Neuronal stem cell (in vitro differentiated cells): ENCODE data around the gene ZNF70.

Experiments used
- DNase-seq: peaks from one replicate; pipeline ENCODE4 v3.0.0-alpha.2; 2013; ENCODE audit warnings: low spot score
- H2AFZ ChIP-seq: one replicate; pipeline ENCODE4 v1.6.1; 2013; ENCODE audit warnings: mild to moderate bottlenecking, low read length, inconsistent platforms
- H2AK5ac ChIP-seq: 2 replicates; pipeline ENCODE4 v1.6.1; 2013; ENCODE audit warnings: low read depth, mild to moderate bottlenecking, inconsistent platforms, low read length, moderate library complexity, mixed read lengths
- H2BK120ac ChIP-seq: 2 replicates; pipeline ENCODE4 v1.6.1; 2013; ENCODE audit warnings: low read depth, mild to moderate bottlenecking, inconsistent platforms, low read length, moderate library complexity, mixed read lengths
- H2BK12ac ChIP-seq: one replicate; pipeline ENCODE4 v1.6.1; 2013; ENCODE audit warnings: low read length, inconsistent platforms
- H2BK15ac ChIP-seq: 2 replicates; pipeline ENCODE4 v1.6.1; 2013; ENCODE audit warnings: mild to moderate bottlenecking, low read length, inconsistent platforms, mixed read lengths
- H2BK5ac ChIP-seq: one replicate; pipeline ENCODE4 v1.6.1; 2013; ENCODE audit warnings: inconsistent platforms, mild to moderate bottlenecking, low read length, moderate library complexity
- H3K14ac ChIP-seq: one replicate; pipeline ENCODE4 v1.6.1; 2013; ENCODE audit warnings: low read length, inconsistent platforms
- H3K18ac ChIP-seq: 2 replicates; pipeline ENCODE4 v1.6.1; 2013; ENCODE audit warnings: low read length, inconsistent platforms
- H3K23ac ChIP-seq: 2 replicates; pipeline ENCODE4 v1.6.1; 2013; ENCODE audit warnings: low read depth, mild to moderate bottlenecking, mixed read lengths, low read length, inconsistent platforms; ENCODE audit not compliant: poor library complexity
- H3K27ac ChIP-seq: replicated peaks from 3 replicates; pipeline ENCODE4 v1.5.1; 2013; ENCODE audit warnings: low read length, inconsistent platforms
- H3K27me3 ChIP-seq, 3 experiments: 2 replicates each; pipeline ENCODE4 v1.6.1; 2013; ENCODE audit warnings: low read length in 3 of 3, mild to moderate bottlenecking in 2 of 3, inconsistent platforms in 1 of 3, low read depth in 1 of 3, mixed read lengths in 1 of 3, moderate library complexity in 1 of 3; ENCODE audit not compliant: control insufficient read depth in 3 of 3, insufficient read depth in 3 of 3
- H3K36me3 ChIP-seq, 2 donors: replicated peaks in 1 of 2; 2 replicates each; pipeline ENCODE4 v1.6.1; 2013; ENCODE audit warnings: low read length in 2 of 2; ENCODE audit not compliant: control insufficient read depth in 2 of 2, insufficient read depth in 2 of 2
- H3K4ac ChIP-seq: 2 replicates; pipeline ENCODE4 v1.6.1; 2013; ENCODE audit warnings: inconsistent platforms, mild to moderate bottlenecking, low read length, moderate library complexity
- H3K4me1 ChIP-seq, 2 donors: 1 replicate in 1 of 2; 2 replicates in 1 of 2; pipeline ENCODE4 v1.6.1; 2013; ENCODE audit warnings: low read length in 2 of 2, low read depth in 1 of 2; ENCODE audit not compliant: control insufficient read depth in 2 of 2, insufficient read depth in 1 of 2
- H3K4me2 ChIP-seq: one replicate; pipeline ENCODE4 v1.6.1; 2013; ENCODE audit warnings: mild to moderate bottlenecking, low read length, inconsistent platforms; ENCODE audit not compliant: insufficient read depth, poor library complexity, severe bottlenecking
- H3K4me3 ChIP-seq, 2 donors: 2 replicates each; pipeline ENCODE4 v1.5.1; 2013; ENCODE audit warnings: low read length in 2 of 2, mild to moderate bottlenecking in 2 of 2, inconsistent platforms in 1 of 2, moderate library complexity in 1 of 2
- H3K79me1 ChIP-seq: one replicate; pipeline ENCODE4 v1.6.1; 2013; ENCODE audit warnings: low read depth, mild to moderate bottlenecking, inconsistent platforms, low read length, moderate library complexity
- H3K9ac ChIP-seq: one replicate; pipeline ENCODE4 v1.6.1; 2013; ENCODE audit warnings: mild to moderate bottlenecking, low read depth, low read length, inconsistent platforms; ENCODE audit not compliant: poor library complexity
- H3K9me3 ChIP-seq, 2 donors: replicated peaks in 1 of 2; 2 replicates each; pipeline versions ENCODE3 to v1.6.1; 2013; ENCODE audit warnings: low read length in 2 of 2, mild to moderate bottlenecking in 2 of 2, inconsistent platforms in 1 of 2, low read depth in 1 of 2, mixed read lengths in 1 of 2, moderate library complexity in 1 of 2; ENCODE audit not compliant: control insufficient read depth in 2 of 2, insufficient read depth in 1 of 2
- H4K8ac ChIP-seq: one replicate; pipeline ENCODE4 v1.6.1; 2013; ENCODE audit warnings: low read depth, mild to moderate bottlenecking, inconsistent platforms, low read length, moderate library complexity
- H4K91ac ChIP-seq: one replicate; pipeline ENCODE4 v1.6.1; 2013; ENCODE audit warnings: low read length, low read depth, mild to moderate bottlenecking, inconsistent platforms; ENCODE audit not compliant: poor library complexity
- WGBS, 2 donors: extraction: QIAGEN DNeasy Blood & Tissue Kit; methylation state at CpG; one replicate each; pipeline ENCODE4 v1.1.7; 2013; ENCODE audit warnings: missing lambda C conversion rate in 2 of 2, mixed read lengths in 1 of 2; ENCODE audit not compliant: insufficient read length in 2 of 2, insufficient replicate concordance in 1 of 2; ENCODE audit errors: extremely low coverage in 2 of 2; 5-methylcytosine and 5-hydroxymethylcytosine counted together

Gene ZNF70

DNA sequence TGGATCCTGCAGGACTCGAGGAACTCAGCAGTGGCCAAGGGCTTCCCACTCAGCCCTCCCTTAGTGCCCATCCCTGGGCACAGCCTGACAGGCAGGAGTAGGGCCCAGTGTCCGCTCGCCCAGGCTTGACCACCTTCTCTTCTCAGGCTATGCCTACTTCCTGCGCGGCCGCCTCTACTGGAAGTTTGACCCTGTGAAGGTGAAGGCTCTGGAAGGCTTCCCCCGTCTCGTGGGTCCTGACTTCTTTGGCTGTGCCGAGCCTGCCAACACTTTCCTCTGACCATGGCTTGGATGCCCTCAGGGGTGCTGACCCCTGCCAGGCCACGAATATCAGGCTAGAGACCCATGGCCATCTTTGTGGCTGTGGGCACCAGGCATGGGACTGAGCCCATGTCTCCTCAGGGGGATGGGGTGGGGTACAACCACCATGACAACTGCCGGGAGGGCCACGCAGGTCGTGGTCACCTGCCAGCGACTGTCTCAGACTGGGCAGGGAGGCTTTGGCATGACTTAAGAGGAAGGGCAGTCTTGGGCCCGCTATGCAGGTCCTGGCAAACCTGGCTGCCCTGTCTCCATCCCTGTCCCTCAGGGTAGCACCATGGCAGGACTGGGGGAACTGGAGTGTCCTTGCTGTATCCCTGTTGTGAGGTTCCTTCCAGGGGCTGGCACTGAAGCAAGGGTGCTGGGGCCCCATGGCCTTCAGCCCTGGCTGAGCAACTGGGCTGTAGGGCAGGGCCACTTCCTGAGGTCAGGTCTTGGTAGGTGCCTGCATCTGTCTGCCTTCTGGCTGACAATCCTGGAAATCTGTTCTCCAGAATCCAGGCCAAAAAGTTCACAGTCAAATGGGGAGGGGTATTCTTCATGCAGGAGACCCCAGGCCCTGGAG lies 32.6 kb upstream of the ZNF70 start:
- H2BK15ac ChIP-seq: peak overlapping the region; percentile 78
- no peak overlapping the region for H4K91ac ChIP-seq
- H2BK5ac ChIP-seq: no peak overlapping the region
- peak overlapping the region; percentile 41 for H2BK12ac ChIP-seq
- no peak overlapping the region for H4K8ac ChIP-seq
- H2BK120ac ChIP-seq: no peak overlapping the region
- no CpG with 5 or more reads among the region's 15 CpGs for WGBS, 2 donors
- peaks cover 0 to 5% of the 10 kb centered on the region in 2 donors for H3K36me3 ChIP-seq
- H3K18ac ChIP-seq: peak overlapping the region; percentile 38
- H3K4me3 ChIP-seq: no peak overlapping the region
- H3K9me3 ChIP-seq: no peaks in the 10 kb centered on the region
- H3K9ac ChIP-seq: peak overlapping the region; percentile 60
- H2AFZ ChIP-seq: no peak overlapping the region
- peak overlapping the region; percentile 84 for H3K4ac ChIP-seq
- H3K27me3 ChIP-seq: no peaks in the 10 kb centered on the region
- H3K27ac ChIP-seq: no peak overlapping the region
- no peak overlapping the region for H3K4me2 ChIP-seq
- peak overlapping the region; percentile 63 for H2AK5ac ChIP-seq
- no peak overlapping the region for H3K23ac ChIP-seq
- no peak for DNase-seq
- no peak overlapping the region for H3K14ac ChIP-seq
- peaks cover 5 to 11% of the 10 kb centered on the region in 2 donors for H3K4me1 ChIP-seq
- peaks cover 6% of the 10 kb centered on the region for H3K79me1 ChIP-seq

DNA sequence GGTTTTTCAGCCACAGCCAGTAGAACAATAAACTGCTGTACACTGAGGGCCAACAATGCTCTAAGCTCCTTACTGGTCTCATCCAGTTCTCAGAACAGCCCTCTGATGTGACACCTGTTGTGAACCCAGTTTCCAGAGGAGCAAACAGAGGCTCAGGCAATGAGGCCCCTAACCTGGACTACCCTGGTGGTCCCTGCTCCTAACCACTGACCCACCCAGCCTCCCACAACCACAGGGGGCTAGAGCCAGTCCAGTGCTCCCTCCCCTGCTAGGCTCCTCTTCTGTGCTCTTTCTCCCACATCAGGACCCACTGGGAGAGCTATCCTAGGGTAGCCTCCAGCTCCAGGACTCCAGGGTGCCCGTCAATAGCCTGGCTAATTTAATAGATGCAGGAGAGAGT lies 31.8 kb upstream of the ZNF70 start:
- no peak overlapping the region for H3K4ac ChIP-seq
- no peak for DNase-seq
- no peak overlapping the region for H3K4me2 ChIP-seq
- H3K14ac ChIP-seq: no peak overlapping the region
- peaks cover 4 to 7% of the 10 kb centered on the region in 2 donors for H3K4me1 ChIP-seq
- no peak overlapping the region for H3K23ac ChIP-seq
- H3K9me3 ChIP-seq: no peaks in the 10 kb centered on the region
- no peak overlapping the region for H2AFZ ChIP-seq
- H2BK5ac ChIP-seq: no peak overlapping the region
- no peak overlapping the region for H3K9ac ChIP-seq
- H3K18ac ChIP-seq: no peak overlapping the region
- no peak overlapping the region for H2BK120ac ChIP-seq
- no peak overlapping the region for H2BK12ac ChIP-seq
- H3K27me3 ChIP-seq: no peaks in the 10 kb centered on the region
- H3K36me3 ChIP-seq: no peaks in the 10 kb centered on the region
- no peak overlapping the region for H4K91ac ChIP-seq
- H2BK15ac ChIP-seq: no peak overlapping the region
- H3K79me1 ChIP-seq: peaks cover 5% of the 10 kb centered on the region
- no peak overlapping the region for H3K27ac ChIP-seq
- H4K8ac ChIP-seq: no peak overlapping the region
- no peak overlapping the region for H3K4me3 ChIP-seq
- H2AK5ac ChIP-seq: peak overlapping the region; percentile 68
- no CpG with 5 or more reads among the region's 1 CpG for WGBS, 2 donors

DNA sequence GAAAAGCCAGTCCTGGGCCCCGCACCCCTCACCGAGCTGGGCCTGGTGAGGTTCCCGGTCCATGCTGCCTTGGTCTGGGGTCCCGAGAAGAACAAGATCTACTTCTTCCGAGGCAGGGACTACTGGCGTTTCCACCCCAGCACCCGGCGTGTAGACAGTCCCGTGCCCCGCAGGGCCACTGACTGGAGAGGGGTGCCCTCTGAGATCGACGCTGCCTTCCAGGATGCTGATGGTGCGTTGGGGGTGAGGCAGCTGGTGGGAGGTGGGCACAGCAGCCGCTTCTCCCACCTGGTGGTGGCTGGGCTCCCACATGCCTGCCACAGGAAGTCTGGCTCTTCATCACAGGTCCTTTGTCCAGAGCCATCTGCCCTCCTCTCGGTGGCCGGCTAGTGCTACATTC lies 31.3 kb upstream of the ZNF70 start:
- H2BK12ac ChIP-seq: no peak overlapping the region
- no peaks in the 10 kb centered on the region for H3K36me3 ChIP-seq
- H3K14ac ChIP-seq: peak overlapping the region; percentile 44
- H3K4me1 ChIP-seq: peaks cover 3 to 4% of the 10 kb centered on the region in 2 donors
- H3K9me3 ChIP-seq: no peaks in the 10 kb centered on the region
- H4K91ac ChIP-seq: no peak overlapping the region
- H3K4ac ChIP-seq: no peak overlapping the region
- no peak overlapping the region for H2AFZ ChIP-seq
- H3K27ac ChIP-seq: no peak overlapping the region
- peak overlapping the region; percentile 57 for H3K23ac ChIP-seq
- H2BK120ac ChIP-seq: no peak overlapping the region
- no CpG with 5 or more reads among the region's 16 CpGs for WGBS, 2 donors
- H4K8ac ChIP-seq: no peak overlapping the region
- no peak overlapping the region for H3K4me3 ChIP-seq
- H3K18ac ChIP-seq: peak overlapping the region; percentile 51
- H3K9ac ChIP-seq: peak overlapping the region; percentile 55
- no peak overlapping the region for H2AK5ac ChIP-seq
- no peak overlapping the region for H2BK15ac ChIP-seq
- no peak for DNase-seq
- no peak overlapping the region for H3K4me2 ChIP-seq
- no peaks in the 10 kb centered on the region for H3K27me3 ChIP-seq
- H3K79me1 ChIP-seq: peaks cover 1% of the 10 kb centered on the region
- peak overlapping the region; percentile 82 for H2BK5ac ChIP-seq

DNA sequence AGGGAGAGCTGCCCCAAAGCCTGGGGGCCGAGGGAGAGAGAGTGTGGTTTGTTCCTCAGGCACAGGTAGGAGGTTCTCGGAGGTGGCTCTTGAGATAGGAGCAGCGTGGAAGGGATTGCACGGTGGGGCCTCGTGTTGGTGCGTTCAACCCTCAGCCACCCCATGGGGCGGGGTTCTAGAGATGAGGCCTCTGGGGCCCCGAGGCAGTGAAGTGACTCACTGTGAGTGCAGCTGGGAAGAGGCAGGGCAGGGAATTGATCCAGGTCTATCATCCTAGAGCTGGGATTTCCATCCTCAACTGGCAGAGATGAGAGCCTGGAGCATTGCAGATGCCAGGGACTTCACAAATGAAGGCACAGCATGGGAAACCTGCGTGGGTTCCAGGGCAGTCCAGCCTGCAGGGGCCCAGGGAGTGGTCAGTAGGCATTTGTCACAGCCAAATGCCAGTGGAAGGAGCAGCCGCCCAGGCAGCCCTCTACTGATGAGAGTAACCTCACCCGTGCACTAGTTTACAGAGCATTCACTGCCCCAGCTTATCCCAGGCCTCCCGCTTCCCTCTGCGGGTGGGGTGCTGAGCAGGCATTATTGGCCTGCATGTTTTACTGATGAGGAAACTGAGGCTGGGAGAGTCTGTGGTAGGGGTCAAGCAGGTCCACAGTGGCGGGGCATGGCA lies 30.7 kb upstream of the ZNF70 start:
- Histone ChIP-seq H2BK120ac (no peak overlapping the region), H2AFZ (no peak overlapping the region), H3K4me2 (no peak overlapping the region), H3K18ac (peak overlapping the region; percentile 57), H3K14ac (peak overlapping the region; percentile 71), H3K27me3 (no peaks in the 10 kb centered on the region), H3K36me3 (no peaks in the 10 kb centered on the region), H3K27ac (no peak overlapping the region), H3K9ac (no peak overlapping the region), H3K4ac (no peak overlapping the region), H3K9me3 (no peaks in the 10 kb centered on the region), H2BK12ac (no peak overlapping the region), H4K8ac (no peak overlapping the region), H2BK15ac (peak overlapping the region; percentile 37), H2BK5ac (peak overlapping the region; percentile 82), H3K4me3 (no peak overlapping the region), H4K91ac (no peak overlapping the region), H3K4me1 (peaks cover 3 to 4% of the 10 kb centered on the region in 2 donors), H2AK5ac (peak overlapping the region; percentile 52), H3K23ac (peak overlapping the region; percentile 57), H3K79me1 (peaks cover 1% of the 10 kb centered on the region)
- DNase-seq: no peak
- WGBS, 2 donors: no CpG with 5 or more reads among the region's 14 CpGs
